Measurements from ENCODE around the gene SNTB2.
"Not testable (repeated sequence)": the region's sequence is repeated elsewhere in the genome, so short reads cannot be mapped to it uniquely, and the experiment has no call there.

The SNTB2 gene

GRCh38 chr16:69186642-69187445 lies at the start of gene SNTB2:
Gene SNTB2, plus strand, starts transcription at chr16:69187164. Its CDS starts 3 bp downstream, at chr16:69187167.
- ATAC-seq (peak; percentile 86), DNase-seq (peak; percentile 88)

GRCh38 chr16:69138608-69139007 lies 48.4 kb upstream of the SNTB2 start:
- no peak for ATAC-seq
- DNase-seq, result no peak

- ATAC-seq, result not testable (repeated sequence)
These were observed 47.5 kb upstream of the SNTB2 start for GRCh38 chr16:69139464-69139863.

GRCh38 chr16:69141014-69141413 lies 46.0 kb upstream of the SNTB2 start:
- DNase-seq (no peak), ATAC-seq (no peak)

More at GRCh38 chr16:69139464-69139863, 47.5 kb upstream of the SNTB2 start:
- not testable (repeated sequence) for DNase-seq

- DNase-seq (no peak), ATAC-seq (no peak)
These were observed 45.0 kb upstream of the SNTB2 start for GRCh38 chr16:69141936-69142335.

GRCh38 chr16:69143116-69143515 lies 43.8 kb upstream of the SNTB2 start:
- ATAC-seq (no peak), DNase-seq (no peak)

- DNase-seq (no peak), ATAC-seq (no peak)
These were observed 41.3 kb upstream of the SNTB2 start for GRCh38 chr16:69145658-69146057.

GRCh38 chr16:69149621-69150020 lies 37.3 kb upstream of the SNTB2 start:
- DNase-seq, ATAC-seq: not testable (repeated sequence)

- DNase-seq, result peak; percentile 43
- peak; percentile 88 for ATAC-seq
These were observed 36.7 kb upstream of the SNTB2 start for GRCh38 chr16:69150146-69150865.

- ATAC-seq (no peak), DNase-seq (no peak)
These were observed 29.8 kb upstream of the SNTB2 start for GRCh38 chr16:69157196-69157595.

- ATAC-seq (no peak), DNase-seq (no peak)
These were observed 26.8 kb upstream of the SNTB2 start for GRCh38 chr16:69160192-69160591.

- no peak for ATAC-seq
- DNase-seq, result no peak
These were observed 21.4 kb upstream of the SNTB2 start for GRCh38 chr16:69165584-69165983.

GRCh38 chr16:69166221-69166833 lies 20.6 kb upstream of the SNTB2 start:
- peak; percentile 97 for ATAC-seq
- peak; percentile 76 for DNase-seq

GRCh38 chr16:69166946-69167930 lies 19.7 kb upstream of the SNTB2 start:
- no peak for ATAC-seq
- DNase-seq, result no peak

GRCh38 chr16:69169051-69169450 lies 17.9 kb upstream of the SNTB2 start:
- ATAC-seq (no peak), DNase-seq (no peak)

GRCh38 chr16:69169607-69170352 lies 17.2 kb upstream of the SNTB2 start:
- no peak for DNase-seq

GRCh38 chr16:69171325-69172084 lies 15.5 kb upstream of the SNTB2 start:
- no peak for ATAC-seq
- DNase-seq, result no peak

More at GRCh38 chr16:69169607-69170352, 17.2 kb upstream of the SNTB2 start:
- ATAC-seq, result no peak

GRCh38 chr16:69176033-69176800 lies 10.7 kb upstream of the SNTB2 start:
- ATAC-seq, result no peak
- no peak for DNase-seq

- peak; percentile 44 for ATAC-seq
- DNase-seq, result no peak
These were observed 7.5 kb upstream of the SNTB2 start for GRCh38 chr16:69179328-69180010.

Measured in stimulated activated naive CD8-positive, alpha-beta T cell treated with anti-CD3 and anti-CD28 coated beads, Interleukin-15, Interleukin-2, amounts not matched to agents 100 U/mL and 50 U/mL, for 24 hours (primary cell).